IMR-90 (cell line): ENCODE results near the gene OR52K1. TPM values are rescaled to one million over a fixed set of nuclear protein-coding genes. Genes with fewer than 3 reads are reported as not detected.

Source experiments
- ATAC-seq: fragments of 200-7000 bp; cut with Tn5 transposase; 2 replicates; pipeline ENCODE4 v1.9.1; 2020; ENCODE audit warnings: low read depth, mild to moderate bottlenecking, moderate library complexity
- BruUV-seq: library from RNA; stranded (reverse); fragments of 400-500 nt; replicated peaks from 2 replicates; lab custom pipeline; 2021; lab: Mats Ljungman, UMichigan
- CTCF ChIA-PET: fragments of 300-600 bp; formaldehyde crosslinking; extraction: SDS; loops from one replicate; lab custom pipeline; 2021; ENCODE audit warnings: antibody characterized with exemption; lab: Yijun Ruan, JAX
- POLR2A ChIA-PET: fragments of 300-600 bp; sonication (Branson Sonifier 250); formaldehyde crosslinking; loops from one replicate; lab custom pipeline; 2022; ENCODE audit warnings: antibody characterized with exemption; ENCODE audit not compliant: unreplicated experiment; lab: Charles Lee
- DNase-seq: peaks from one replicate; pipeline ENCODE4 v3.0.0; 2013
- H2AFZ ChIP-seq: replicated peaks from 2 replicates; pipeline ENCODE3; 2013; ENCODE audit warnings: low read length, mild to moderate bottlenecking; ENCODE audit not compliant: poor library complexity
- H2AK5ac ChIP-seq: 2 replicates; pipeline ENCODE4 v1.6.1; 2013; ENCODE audit warnings: low read depth, low read length, inconsistent platforms
- H2AK9ac ChIP-seq: replicated peaks from 2 replicates; pipeline ENCODE3; 2013; ENCODE audit warnings: mild to moderate bottlenecking, low read depth, low read length, moderate library complexity; ENCODE audit not compliant: poor library complexity
- H2BK120ac ChIP-seq: 2 replicates; pipeline ENCODE4 v1.6.1; 2013; ENCODE audit warnings: low read depth, low read length, inconsistent platforms
- H2BK15ac ChIP-seq: 3 replicates; pipeline ENCODE4 v1.6.1; 2013; ENCODE audit warnings: low read depth, low read length, inconsistent platforms
- H2BK20ac ChIP-seq: 2 replicates; pipeline ENCODE4 v1.6.1; 2013; ENCODE audit warnings: low read depth, mild to moderate bottlenecking, inconsistent platforms, low read length, moderate library complexity
- H2BK5ac ChIP-seq: 2 replicates; pipeline ENCODE4 v1.6.1; 2013; ENCODE audit warnings: mild to moderate bottlenecking, low read depth, low read length, inconsistent platforms; ENCODE audit not compliant: poor library complexity, severe bottlenecking
- H3K14ac ChIP-seq: replicated peaks from 2 replicates; pipeline ENCODE4 v1.6.1; 2013; ENCODE audit warnings: low read depth, low read length, inconsistent platforms
- H3K18ac ChIP-seq: 2 replicates; pipeline ENCODE4 v1.6.1; 2013; ENCODE audit warnings: low read depth, low read length, control low read depth
- H3K23ac ChIP-seq: 2 replicates; pipeline ENCODE4 v1.6.1; 2013; ENCODE audit warnings: low read depth, low read length, inconsistent platforms
- H3K27ac ChIP-seq: 2 replicates; pipeline ENCODE4 v1.5.1; 2013; ENCODE audit warnings: mild to moderate bottlenecking, control low read depth, low read length; ENCODE audit not compliant: insufficient read depth
- H3K27me3 ChIP-seq: 2 replicates; pipeline ENCODE4 v1.6.1; 2013; ENCODE audit warnings: low read length; ENCODE audit not compliant: control insufficient read depth, insufficient read depth
- H3K36me3 ChIP-seq: 2 replicates; pipeline ENCODE4 v1.6.1; 2013; ENCODE audit warnings: low read length, mixed read lengths; ENCODE audit not compliant: control insufficient read depth, insufficient read depth
- H3K4ac ChIP-seq: 2 replicates; pipeline ENCODE4 v1.6.1; 2013; ENCODE audit warnings: low read depth, low read length, inconsistent platforms
- H3K4me1 ChIP-seq: 2 replicates; pipeline ENCODE4 v1.6.1; 2013; ENCODE audit warnings: low read length, mixed read lengths; ENCODE audit not compliant: control insufficient read depth, insufficient read depth
- H3K4me2 ChIP-seq: 2 replicates; pipeline ENCODE4 v1.6.1; 2013; ENCODE audit warnings: low read depth, mild to moderate bottlenecking, control low read depth, low read length, moderate library complexity
- H3K4me3 ChIP-seq: 2 replicates; pipeline ENCODE4 v1.5.1; 2013; ENCODE audit warnings: low read depth, mild to moderate bottlenecking, control low read depth, low read length, moderate library complexity; ENCODE audit not compliant: insufficient read depth
- H3K56ac ChIP-seq: 2 replicates; pipeline ENCODE4 v1.6.1; 2013; ENCODE audit warnings: low read length, inconsistent platforms; ENCODE audit not compliant: insufficient read depth; ENCODE audit errors: extremely low read depth
- H3K79me1 ChIP-seq, 2 experiments: 2 replicates each; pipeline ENCODE4 v1.6.1; 2013; ENCODE audit warnings: low read length in 2 of 2, inconsistent platforms in 1 of 2, low read depth in 1 of 2
- H3K9ac ChIP-seq: 2 replicates; pipeline ENCODE4 v1.6.1; 2013; ENCODE audit warnings: low read depth, low read length, control low read depth
- H3K9me1 ChIP-seq: 2 replicates; pipeline ENCODE4 v1.6.1; 2013; ENCODE audit warnings: low read length, inconsistent platforms; ENCODE audit not compliant: insufficient read depth
- H3K9me3 ChIP-seq: 2 replicates; pipeline ENCODE4 v1.6.1; 2013; ENCODE audit warnings: low read length; ENCODE audit not compliant: control insufficient read depth, insufficient read depth
- H4K20me1 ChIP-seq: 2 replicates; pipeline ENCODE4 v1.6.1; 2013; ENCODE audit warnings: low read length, inconsistent platforms; ENCODE audit not compliant: insufficient read depth
- H4K5ac ChIP-seq: 2 replicates; pipeline ENCODE4 v1.6.1; 2013; ENCODE audit warnings: mild to moderate bottlenecking, low read depth, low read length, control low read depth
- H4K8ac ChIP-seq, 2 experiments: 2 replicates each; pipeline ENCODE4 v1.6.1; 2013; ENCODE audit warnings: low read depth in 2 of 2, low read length in 2 of 2, control low read depth in 1 of 2, inconsistent platforms in 1 of 2
- H4K91ac ChIP-seq: 2 replicates; pipeline ENCODE4 v1.6.1; 2013; ENCODE audit warnings: low read depth, low read length, inconsistent platforms; ENCODE audit not compliant: insufficient read depth
- BHLHE40 ChIP-seq: fragments of 150-350 bp; IDR thresholded peaks from 2 replicates; pipeline ENCODE4 v1.6.1; 2016; ENCODE audit warnings: mild to moderate bottlenecking, low read depth, low read length
- MAZ ChIP-seq: IDR thresholded peaks from 2 replicates; pipeline ENCODE4 v1.6.1; 2012; ENCODE audit warnings: low read depth, mild to moderate bottlenecking, low read length, improper control_type of control experiment, moderate library complexity, borderline replicate concordance
- RAD21 ChIP-seq: IDR thresholded peaks from 2 replicates; pipeline ENCODE4 v1.6.1; 2012; ENCODE audit warnings: low read length, improper control_type of control experiment
- RCOR1 ChIP-seq: IDR thresholded peaks from 2 replicates; pipeline ENCODE4 v1.6.1; 2012; ENCODE audit warnings: mild to moderate bottlenecking, low read length, improper control_type of control experiment; ENCODE audit not compliant: insufficient replicate concordance
- SMC3 ChIP-seq: fragments of 150-350 bp; IDR thresholded peaks from 2 replicates; pipeline ENCODE4 v1.6.1; 2016; ENCODE audit warnings: low read depth, mild to moderate bottlenecking, antibody characterized with exemption, low read length, moderate library complexity
- WGBS, 2 experiments: methylation state at CpG; one replicate each; pipeline versions ENCODE4 v1.1.5 to v1.1.7; 2013; ENCODE audit warnings: missing lambda C conversion rate in 2 of 2; ENCODE audit not compliant: insufficient read length in 1 of 2; ENCODE audit errors: extremely low coverage in 2 of 2; 5-methylcytosine and 5-hydroxymethylcytosine counted together
- dilution Hi-C: fragments of 300-500 bp; cut with HindIII; formaldehyde crosslinking; loops from one replicate; pipeline ENCODE4 v1.14.3; 2018; ENCODE audit warnings: low sequenced_read_pairs; ENCODE audit not compliant: unreplicated experiment
- in situ Hi-C: fragments of 300-500 bp; cut with MboI; formaldehyde crosslinking; loops from 3 replicates; pipeline ENCODE4 v1.14.3; 2019; ENCODE audit warnings: low sequenced_read_pairs, inconsistent platforms, mixed read lengths
- intact Hi-C: fragments of 100-400 bp; cut with micrococcal nuclease; formaldehyde crosslinking; loops from 2 replicates; pipeline ENCODE4 v1.10.0; 2022
- polyA plus RNA-seq, 3 experiments: library from polyadenylated mRNA; depleted of rRNA; stranded (reverse); fragments of >200 nt; gene quantifications; 2 replicates each; pipeline ENCODE4 v1.2.3, GENCODE V29; 2012; ENCODE audit warnings: low replicate concordance in 1 of 3
- total RNA-seq: library from RNA; depleted of rRNA; stranded (reverse); fragments of >200 nt; gene quantifications from 2 replicates; pipeline ENCODE4 v1.2.3, GENCODE V29; 2012
- TF ChIP-seq, protein P1 (sequence below): conservative IDR thresholded peaks from 2 replicates; pipeline ENCODE4 v1.5.1; 2012; ENCODE audit warnings: mild to moderate bottlenecking, low read depth, low read length, improper control_type of control experiment
- TF ChIP-seq, protein P2 (sequence below): fragments of 150-350 bp; IDR thresholded peaks from 2 replicates; pipeline ENCODE4 v1.6.1; 2016; ENCODE audit warnings: low read depth, mild to moderate bottlenecking, low read length, moderate library complexity, borderline replicate concordance

The OR52K1 gene
- total and polyA plus RNA-seq, 2 of the 4 experiments (the other 2 are of a cell fraction): not detected

- BruUV-seq: no TSS peak
- intact Hi-C loops: no loop called here
- H2BK5ac ChIP-seq: no peak overlapping the region
- ChIA-PET POLR2A (no interaction called here), CTCF (no interaction called here)
- H3K23ac ChIP-seq: no peak overlapping the region
- no peak overlapping the region for H4K5ac ChIP-seq
- no peak overlapping the region for H3K14ac ChIP-seq
- H3K18ac ChIP-seq: no peak overlapping the region
- no peak overlapping the region for H3K4ac ChIP-seq
- dilution Hi-C loops: no loop called here
- H3K36me3 ChIP-seq: no peaks in the 10 kb centered on the region
- H2AK5ac ChIP-seq: no peak overlapping the region
- no peak for DNase-seq
- no peak overlapping the region for H4K8ac ChIP-seq
- no peak overlapping the region for H3K56ac ChIP-seq
- H2BK20ac ChIP-seq: no peak overlapping the region
- H2AK9ac ChIP-seq: no peak overlapping the region
- no peak overlapping the region for H4K91ac ChIP-seq
- H3K79me1 ChIP-seq: no peaks in the 10 kb centered on the region
- WGBS, 2 experiments: no CpG with 5 or more reads among the region's 4 CpGs
- no peak overlapping the region for H2BK15ac ChIP-seq
- no peaks in the 10 kb centered on the region for H3K9me1 ChIP-seq
- no peak for TF ChIP-seq MAZ
- no peak for TF ChIP-seq RAD21
- TF ChIP-seq, protein P1, sequence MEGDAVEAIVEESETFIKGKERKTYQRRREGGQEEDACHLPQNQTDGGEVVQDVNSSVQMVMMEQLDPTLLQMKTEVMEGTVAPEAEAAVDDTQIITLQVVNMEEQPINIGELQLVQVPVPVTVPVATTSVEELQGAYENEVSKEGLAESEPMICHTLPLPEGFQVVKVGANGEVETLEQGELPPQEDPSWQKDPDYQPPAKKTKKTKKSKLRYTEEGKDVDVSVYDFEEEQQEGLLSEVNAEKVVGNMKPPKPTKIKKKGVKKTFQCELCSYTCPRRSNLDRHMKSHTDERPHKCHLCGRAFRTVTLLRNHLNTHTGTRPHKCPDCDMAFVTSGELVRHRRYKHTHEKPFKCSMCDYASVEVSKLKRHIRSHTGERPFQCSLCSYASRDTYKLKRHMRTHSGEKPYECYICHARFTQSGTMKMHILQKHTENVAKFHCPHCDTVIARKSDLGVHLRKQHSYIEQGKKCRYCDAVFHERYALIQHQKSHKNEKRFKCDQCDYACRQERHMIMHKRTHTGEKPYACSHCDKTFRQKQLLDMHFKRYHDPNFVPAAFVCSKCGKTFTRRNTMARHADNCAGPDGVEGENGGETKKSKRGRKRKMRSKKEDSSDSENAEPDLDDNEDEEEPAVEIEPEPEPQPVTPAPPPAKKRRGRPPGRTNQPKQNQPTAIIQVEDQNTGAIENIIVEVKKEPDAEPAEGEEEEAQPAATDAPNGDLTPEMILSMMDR: no peak
- TF ChIP-seq, protein P2, sequence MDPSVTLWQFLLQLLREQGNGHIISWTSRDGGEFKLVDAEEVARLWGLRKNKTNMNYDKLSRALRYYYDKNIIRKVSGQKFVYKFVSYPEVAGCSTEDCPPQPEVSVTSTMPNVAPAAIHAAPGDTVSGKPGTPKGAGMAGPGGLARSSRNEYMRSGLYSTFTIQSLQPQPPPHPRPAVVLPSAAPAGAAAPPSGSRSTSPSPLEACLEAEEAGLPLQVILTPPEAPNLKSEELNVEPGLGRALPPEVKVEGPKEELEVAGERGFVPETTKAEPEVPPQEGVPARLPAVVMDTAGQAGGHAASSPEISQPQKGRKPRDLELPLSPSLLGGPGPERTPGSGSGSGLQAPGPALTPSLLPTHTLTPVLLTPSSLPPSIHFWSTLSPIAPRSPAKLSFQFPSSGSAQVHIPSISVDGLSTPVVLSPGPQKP: no peak
- no peak for TF ChIP-seq SMC3
- no peak for TF ChIP-seq RCOR1
- TF ChIP-seq BHLHE40: no peak
- H3K9me3 ChIP-seq: peaks cover 2% of the 10 kb centered on the region; the same call in 1 of the 2 replicates
- no peak overlapping the region for H3K27ac ChIP-seq
- H3K9ac ChIP-seq: no peak overlapping the region
- in situ Hi-C loops: no loop called here
- no peak overlapping the region for H2BK120ac ChIP-seq
- ATAC-seq: no peak
- H3K4me3 ChIP-seq: no peak overlapping the region
- no peak overlapping the region for H3K4me2 ChIP-seq
- no peaks in the 10 kb centered on the region for H4K20me1 ChIP-seq
- H2AFZ ChIP-seq: no peak overlapping the region
- H3K27me3 ChIP-seq: no peaks in the 10 kb centered on the region
- H3K4me1 ChIP-seq: no peaks in the 10 kb centered on the region
Measured at GRCh38 chr11:4460151-4460550, 22.3 kb upstream of the OR52K1 start.
